ENCODE measurements around the gene LRP1B. TPM values are rescaled to one million over a fixed set of nuclear protein-coding genes. Genes with fewer than 3 reads are reported as not detected.

Gene LRP1B
- polyA plus RNA-seq, 1 donor from 2014 or later: 12.7 TPM

- no peaks in the 10 kb centered on the region for H3K9me3 ChIP-seq (ENCODE audit: low read length)
- no peaks in the 10 kb centered on the region for H3K9me2 ChIP-seq (ENCODE audit: insufficient read depth, low read length)
- no peaks in the 10 kb centered on the region for H3F3A ChIP-seq (ENCODE audit: insufficient read depth, low read length, poor library complexity, severe bottlenecking)
- no peak overlapping the region for H3K4me3 ChIP-seq (ENCODE audit: low read length)
- no peaks in the 10 kb centered on the region for H3K27me3 ChIP-seq (ENCODE audit: insufficient read depth, low read depth, low read length)
- H2AFZ ChIP-seq (ENCODE audit: low read depth, low read length): no peak overlapping the region
- no peak overlapping the region for H3K27ac ChIP-seq (ENCODE audit: low read length)
- H4K20me1 ChIP-seq (ENCODE audit: insufficient read depth): no peaks in the 10 kb centered on the region
- H3K36me3 ChIP-seq (ENCODE audit: insufficient read depth, low read length): no peaks in the 10 kb centered on the region
- H3K79me2 ChIP-seq (replicated peaks; ENCODE audit: insufficient read depth, low read length): no peaks in the 10 kb centered on the region
- H3K4me2 ChIP-seq (ENCODE audit: low read length): no peak overlapping the region
- no peak for TF ChIP-seq RAD21 (conservative IDR thresholded peaks at IDR 0.05)
- no peak overlapping the region for H3K9ac ChIP-seq (ENCODE audit: low read length)
These were observed 1275.3 kb downstream of the LRP1B start for GRCh38 chr2:140855471-140855870.

- Histone ChIP-seq H3K4me3 (ENCODE audit: low read length) (no peak overlapping the region), H3K9me3 (ENCODE audit: low read length) (no peaks in the 10 kb centered on the region), H3K4me2 (ENCODE audit: low read length) (no peak overlapping the region), H3K79me2 (replicated peaks; ENCODE audit: insufficient read depth, low read length) (no peaks in the 10 kb centered on the region), H3K36me3 (ENCODE audit: insufficient read depth, low read length) (no peaks in the 10 kb centered on the region), H3F3A (ENCODE audit: insufficient read depth, low read length, poor library complexity, severe bottlenecking) (no peaks in the 10 kb centered on the region), H4K20me1 (ENCODE audit: insufficient read depth) (no peaks in the 10 kb centered on the region), H3K9me2 (ENCODE audit: insufficient read depth, low read length) (no peaks in the 10 kb centered on the region), H3K9ac (ENCODE audit: low read length) (no peak overlapping the region), H2AFZ (ENCODE audit: low read depth, low read length) (no peak overlapping the region), H3K27ac (ENCODE audit: low read length) (no peak overlapping the region), H3K27me3 (ENCODE audit: insufficient read depth, low read depth, low read length) (no peaks in the 10 kb centered on the region)
- TF ChIP-seq MXI1 (conservative IDR thresholded peaks at IDR 0.05; ENCODE audit: poor library complexity, severe bottlenecking) (no peak), SMC3 (conservative IDR thresholded peaks at IDR 0.05; ENCODE audit: poor library complexity) (no peak), POLR2AphosphoS5 (IDR thresholded peaks at IDR 0.05) (no peak)
These were observed 1279.4 kb downstream of the LRP1B start for GRCh38 chr2:140851258-140851981.

- Histone ChIP-seq H3K27me3 (ENCODE audit: insufficient read depth, low read depth, low read length) (no peaks in the 10 kb centered on the region), H3F3A (ENCODE audit: insufficient read depth, low read length, poor library complexity, severe bottlenecking) (no peaks in the 10 kb centered on the region), H3K79me2 (replicated peaks; ENCODE audit: insufficient read depth, low read length) (no peaks in the 10 kb centered on the region), H3K4me3 (ENCODE audit: low read length) (no peak overlapping the region), H3K4me2 (ENCODE audit: low read length) (no peak overlapping the region), H3K36me3 (ENCODE audit: insufficient read depth, low read length) (no peaks in the 10 kb centered on the region), H3K9ac (ENCODE audit: low read length) (no peak overlapping the region), H4K20me1 (ENCODE audit: insufficient read depth) (no peaks in the 10 kb centered on the region), H3K27ac (ENCODE audit: low read length) (no peak overlapping the region), H2AFZ (ENCODE audit: low read depth, low read length) (no peak overlapping the region), H3K9me3 (ENCODE audit: low read length) (no peaks in the 10 kb centered on the region), H3K9me2 (ENCODE audit: insufficient read depth, low read length) (no peaks in the 10 kb centered on the region)
- TF ChIP-seq TAF1 (IDR thresholded peaks at IDR 0.05; ENCODE audit: low read depth) (no peak), REST (IDR thresholded peaks at IDR 0.05; ENCODE audit: borderline replicate concordance) (no peak), SMC3 (conservative IDR thresholded peaks at IDR 0.05; ENCODE audit: poor library complexity) (no peak), MXI1 (conservative IDR thresholded peaks at IDR 0.05; ENCODE audit: poor library complexity, severe bottlenecking) (no peak), POLR2AphosphoS5 (IDR thresholded peaks at IDR 0.05) (no peak), EP300 (conservative IDR thresholded peaks at IDR 0.05; ENCODE audit: poor library complexity, severe bottlenecking) (no peak), EZH2 (IDR thresholded peaks at IDR 0.05; ENCODE audit: borderline replicate concordance, insufficient read depth, low read length, poor library complexity, severe bottlenecking) (no peak), CTCF (IDR thresholded peaks at IDR 0.05; ENCODE audit: poor library complexity, severe bottlenecking) (no peak), RAD21 (conservative IDR thresholded peaks at IDR 0.05) (no peak)
These were observed 1287.6 kb downstream of the LRP1B start for GRCh38 chr2:140843186-140843585.

All from neural cell (in vitro differentiated cells).